MM.1S (cell line): ENCODE measurements around the gene KRT9.

Source experiments
- EZH2 ChIP-seq: fragments of 300-600 bp; sonication (generic); optimal IDR thresholded peaks from 2 replicates; pipeline ENCODE3; 2017; ENCODE audit warnings: low read depth, mild to moderate bottlenecking, antibody characterized with exemption, low read length, mixed read lengths
- EZH2phosphoT487 ChIP-seq: fragments of 300-600 bp; sonication (generic); IDR thresholded peaks from 2 replicates; pipeline ENCODE4 v1.6.1; 2018; ENCODE audit warnings: antibody characterized with exemption, low read length
- TF ChIP-seq, protein P1 (sequence below): fragments of 300-600 bp; sonication (generic); IDR thresholded peaks from 2 replicates; pipeline ENCODE4 v1.5.1; 2016; ENCODE audit warnings: antibody characterized with exemption, low read length, mixed read lengths

DNA sequence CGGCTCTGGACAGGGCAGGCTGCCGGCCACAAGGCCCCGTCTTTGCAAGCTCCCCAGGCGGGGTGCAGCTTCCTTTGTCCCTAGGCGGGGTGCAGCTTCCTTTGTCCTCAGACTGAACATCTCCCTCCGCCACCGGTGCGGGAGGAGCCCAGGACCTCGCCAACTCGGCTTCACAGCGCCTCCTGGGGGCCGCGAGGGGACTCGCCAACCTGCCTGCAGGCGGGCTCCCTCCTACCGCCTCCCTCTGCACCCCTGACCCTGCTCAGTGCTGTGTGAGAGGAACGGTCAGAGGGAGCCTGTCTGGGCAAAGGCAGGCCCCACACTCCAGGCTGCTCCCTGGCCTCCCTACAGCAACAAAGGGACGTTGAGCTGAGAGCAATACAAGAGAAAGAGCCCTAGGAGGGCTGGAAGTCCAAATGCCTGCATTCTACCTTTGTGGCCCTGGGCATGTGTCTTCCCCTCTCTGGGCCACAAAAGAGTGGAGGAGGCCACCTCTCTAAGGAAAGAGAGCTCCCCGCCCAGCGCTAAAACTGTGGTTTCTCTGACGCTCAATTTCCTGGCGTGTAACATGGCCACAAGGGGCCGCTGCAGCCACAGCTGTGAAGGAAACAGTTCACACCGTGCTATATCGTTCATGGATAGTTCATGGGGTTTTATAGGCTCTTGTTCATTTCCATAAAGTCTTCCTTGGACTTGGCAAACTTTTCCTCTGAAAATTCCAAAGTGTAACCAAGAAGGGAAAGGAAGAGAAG is 22.8 kb downstream of the KRT9 start:
- TF ChIP-seq, protein P1, sequence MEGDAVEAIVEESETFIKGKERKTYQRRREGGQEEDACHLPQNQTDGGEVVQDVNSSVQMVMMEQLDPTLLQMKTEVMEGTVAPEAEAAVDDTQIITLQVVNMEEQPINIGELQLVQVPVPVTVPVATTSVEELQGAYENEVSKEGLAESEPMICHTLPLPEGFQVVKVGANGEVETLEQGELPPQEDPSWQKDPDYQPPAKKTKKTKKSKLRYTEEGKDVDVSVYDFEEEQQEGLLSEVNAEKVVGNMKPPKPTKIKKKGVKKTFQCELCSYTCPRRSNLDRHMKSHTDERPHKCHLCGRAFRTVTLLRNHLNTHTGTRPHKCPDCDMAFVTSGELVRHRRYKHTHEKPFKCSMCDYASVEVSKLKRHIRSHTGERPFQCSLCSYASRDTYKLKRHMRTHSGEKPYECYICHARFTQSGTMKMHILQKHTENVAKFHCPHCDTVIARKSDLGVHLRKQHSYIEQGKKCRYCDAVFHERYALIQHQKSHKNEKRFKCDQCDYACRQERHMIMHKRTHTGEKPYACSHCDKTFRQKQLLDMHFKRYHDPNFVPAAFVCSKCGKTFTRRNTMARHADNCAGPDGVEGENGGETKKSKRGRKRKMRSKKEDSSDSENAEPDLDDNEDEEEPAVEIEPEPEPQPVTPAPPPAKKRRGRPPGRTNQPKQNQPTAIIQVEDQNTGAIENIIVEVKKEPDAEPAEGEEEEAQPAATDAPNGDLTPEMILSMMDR, result peak; percentile 76
- no peak for TF ChIP-seq EZH2phosphoT487
- TF ChIP-seq EZH2, result no peak
